ENCODE measurements around the gene ZBTB14.

The ZBTB14 gene

GRCh38 chr18:5244941-5245340 is 50.6 kb downstream of the ZBTB14 start:
- no peak for TF ChIP-seq CTCF (IDR thresholded peaks at IDR 0.05; ENCODE audit: low read depth, low read length, missing control alignments)
- H3K4me3 ChIP-seq (replicated peaks; ENCODE audit: low read depth, low read length), result no peak overlapping the region
- DNase-seq (ENCODE audit: extremely low read depth, low read depth), result no peak

GRCh38 chr18:5239447-5239846 is 56.1 kb downstream of the ZBTB14 start:
- DNase-seq (ENCODE audit: extremely low read depth, low read depth), result no peak
- peak overlapping the region; percentile 76 for H3K4me3 ChIP-seq (replicated peaks; ENCODE audit: low read depth, low read length)
- TF ChIP-seq CTCF (IDR thresholded peaks at IDR 0.05; ENCODE audit: low read depth, low read length, missing control alignments), result no peak
